Erythroblast (primary cell): ENCODE data around the gene LRCH2.

Experiments used
- GATA1 ChIP-seq: IDR thresholded peaks from 2 replicates; pipeline ENCODE4 v1.6.1; 2011; ENCODE audit warnings: low read depth, mild to moderate bottlenecking, control low read depth, low read length, moderate library complexity
- POLR2A ChIP-seq: IDR thresholded peaks from 2 replicates; pipeline ENCODE4 v1.6.1; 2011; ENCODE audit warnings: mild to moderate bottlenecking, low read length

- TF ChIP-seq POLR2A = no peak
- no peak for TF ChIP-seq GATA1
Measured at GRCh38 chrX:115190636-115191489, 43.0 kb downstream of the LRCH2 start.
